ENCODE results near the gene CTIF.

DNA sequence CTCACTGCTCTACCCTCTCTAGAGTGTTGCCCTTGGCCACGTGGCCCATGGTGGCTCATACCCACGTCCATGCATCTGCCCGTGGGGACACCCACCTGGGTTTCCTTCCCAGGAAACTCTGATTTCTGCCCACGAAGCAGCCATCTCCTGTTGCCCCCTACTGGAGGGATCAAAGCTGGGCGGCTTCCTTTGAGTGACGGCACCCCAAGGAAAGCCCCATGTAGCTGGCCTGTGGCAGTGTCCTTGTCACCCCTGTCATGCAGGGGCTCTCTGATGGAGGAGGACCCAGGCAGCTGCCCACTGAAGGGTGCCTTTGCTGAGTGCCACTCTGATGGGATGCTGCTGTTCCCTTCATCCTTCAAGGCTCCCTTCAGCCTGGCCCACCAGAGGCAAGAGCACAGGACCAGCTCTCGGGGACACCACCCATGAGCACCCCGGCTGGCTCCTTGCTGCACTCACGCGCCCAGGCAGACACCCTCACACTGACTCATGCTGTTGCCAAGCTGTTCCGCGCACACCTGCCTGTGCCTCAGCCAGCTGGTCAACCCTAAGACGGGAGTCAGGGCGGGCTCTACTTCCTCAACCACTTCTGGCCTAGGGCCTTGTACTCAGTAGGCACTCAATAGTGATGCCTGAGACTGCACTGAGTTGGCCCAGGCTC, 101.1 kb downstream of the CTIF start:
- TF ChIP-seq, protein P1, sequence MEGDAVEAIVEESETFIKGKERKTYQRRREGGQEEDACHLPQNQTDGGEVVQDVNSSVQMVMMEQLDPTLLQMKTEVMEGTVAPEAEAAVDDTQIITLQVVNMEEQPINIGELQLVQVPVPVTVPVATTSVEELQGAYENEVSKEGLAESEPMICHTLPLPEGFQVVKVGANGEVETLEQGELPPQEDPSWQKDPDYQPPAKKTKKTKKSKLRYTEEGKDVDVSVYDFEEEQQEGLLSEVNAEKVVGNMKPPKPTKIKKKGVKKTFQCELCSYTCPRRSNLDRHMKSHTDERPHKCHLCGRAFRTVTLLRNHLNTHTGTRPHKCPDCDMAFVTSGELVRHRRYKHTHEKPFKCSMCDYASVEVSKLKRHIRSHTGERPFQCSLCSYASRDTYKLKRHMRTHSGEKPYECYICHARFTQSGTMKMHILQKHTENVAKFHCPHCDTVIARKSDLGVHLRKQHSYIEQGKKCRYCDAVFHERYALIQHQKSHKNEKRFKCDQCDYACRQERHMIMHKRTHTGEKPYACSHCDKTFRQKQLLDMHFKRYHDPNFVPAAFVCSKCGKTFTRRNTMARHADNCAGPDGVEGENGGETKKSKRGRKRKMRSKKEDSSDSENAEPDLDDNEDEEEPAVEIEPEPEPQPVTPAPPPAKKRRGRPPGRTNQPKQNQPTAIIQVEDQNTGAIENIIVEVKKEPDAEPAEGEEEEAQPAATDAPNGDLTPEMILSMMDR (IDR thresholded peaks at IDR 0.05): no peak
- no peak for TF ChIP-seq POLR2A (IDR thresholded peaks at IDR 0.05)
